PC-9 (cell line): ENCODE results near the gene PALD1. TPM values are rescaled to one million over a fixed set of nuclear protein-coding genes. Genes with fewer than 3 reads are reported as not detected.

ENCODE experiments used
- BruUV-seq: library from RNA; stranded (reverse); fragments of 400-500 nt; replicated peaks from 2 replicates; lab custom pipeline; 2021; lab: Mats Ljungman, UMichigan
- CTCF ChIA-PET: fragments of 300-600 bp; sonication (Branson Sonifier 250); formaldehyde crosslinking; loops from one replicate; lab custom pipeline; 2022; ENCODE audit warnings: antibody characterized with exemption; lab: Charles Lee
- POLR2A ChIA-PET: fragments of 300-600 bp; sonication (Branson Sonifier 250); formaldehyde crosslinking; loops from one replicate; lab custom pipeline; 2022; ENCODE audit warnings: antibody characterized with exemption; ENCODE audit not compliant: unreplicated experiment; lab: Charles Lee
- DNase-seq, 2 experiments: peaks; one replicate each; pipeline versions ENCODE4 v3.0.0 to v3.0.0-alpha.2; 2015 to 2022; ENCODE audit warnings: mixed read lengths in 1 of 2
- H2AFZ ChIP-seq: fragments of 200-600 bp; sonication (generic); 2 replicates; pipeline ENCODE4 v1.8.1; 2017; ENCODE audit warnings: antibody characterized with exemption
- H3F3A ChIP-seq: fragments of 200-600 bp; sonication (generic); 2 replicates; pipeline ENCODE4 v1.8.1; 2017; ENCODE audit warnings: antibody characterized with exemption, mild to moderate bottlenecking, low read depth; ENCODE audit not compliant: insufficient read depth
- H3K27ac ChIP-seq: fragments of 200-600 bp; sonication (generic); 2 replicates; pipeline ENCODE4 v1.6.1; 2016; ENCODE audit warnings: mixed run types
- H3K27me3 ChIP-seq: fragments of 200-600 bp; sonication (generic); 2 replicates; pipeline ENCODE4 v1.6.1; 2016; ENCODE audit warnings: low read depth, mixed run types; ENCODE audit not compliant: insufficient read depth
- H3K36me3 ChIP-seq: fragments of 200-600 bp; sonication (generic); 2 replicates; pipeline ENCODE4 v1.6.1; 2016; ENCODE audit warnings: low read depth, mixed run types
- H3K4me1 ChIP-seq: fragments of 200-600 bp; sonication (generic); replicated peaks from 2 replicates; pipeline ENCODE4 v1.6.1; 2016; ENCODE audit warnings: mixed run types; ENCODE audit not compliant: insufficient read depth
- H3K4me2 ChIP-seq: fragments of 200-600 bp; sonication (generic); 2 replicates; pipeline ENCODE4 v1.6.1; 2017; ENCODE audit warnings: mixed run types
- H3K4me3 ChIP-seq: fragments of 200-600 bp; sonication (generic); 2 replicates; pipeline ENCODE4 v1.6.1; 2016; ENCODE audit warnings: mixed run types
- H3K79me2 ChIP-seq: fragments of 200-600 bp; sonication (generic); 2 replicates; pipeline ENCODE4 v1.6.1; 2017; ENCODE audit warnings: low read depth, mixed run types
- H3K9me2 ChIP-seq: fragments of 200-600 bp; sonication (generic); 2 replicates; pipeline ENCODE4 v1.8.1; 2017; ENCODE audit warnings: mild to moderate bottlenecking; ENCODE audit not compliant: insufficient read depth
- H3K9me3 ChIP-seq: fragments of 200-600 bp; sonication (generic); 2 replicates; pipeline ENCODE4 v1.8.1; 2016; ENCODE audit warnings: low read depth; ENCODE audit not compliant: insufficient read depth
- H4K20me1 ChIP-seq: fragments of 200-600 bp; sonication (generic); 2 replicates; pipeline ENCODE4 v1.8.1; 2017; ENCODE audit not compliant: insufficient read depth
- EZH2 ChIP-seq: fragments of 200-600 bp; sonication (generic); IDR thresholded peaks from 2 replicates; pipeline ENCODE4 v1.8.0; 2017; ENCODE audit warnings: antibody characterized with exemption, low read depth
- intact Hi-C: fragments of 100-400 bp; cut with micrococcal nuclease; formaldehyde crosslinking; loops from one replicate; pipeline ENCODE4 v1.10.0; 2022; ENCODE audit not compliant: unreplicated experiment
- total RNA-seq: library from RNA; stranded (reverse); gene quantifications from 2 replicates; pipeline ENCODE4 v1.2.3, GENCODE V29; 2021
- TF ChIP-seq, protein P1 (sequence below): fragments of 200-600 bp; sonication (generic); conservative IDR thresholded peaks from 2 replicates; pipeline ENCODE4 v1.6.1; 2017; ENCODE audit warnings: mixed run types, antibody characterized with exemption, mild to moderate bottlenecking, moderate library complexity

Gene PALD1
- total RNA-seq, 1 experiment from 2014 or later, result 5.2 TPM

- H3K27me3 ChIP-seq, result no peaks in the 10 kb centered on the region
- DNase-seq, result no peak
- TF ChIP-seq EZH2, result no peak
- TF ChIP-seq, protein P1, sequence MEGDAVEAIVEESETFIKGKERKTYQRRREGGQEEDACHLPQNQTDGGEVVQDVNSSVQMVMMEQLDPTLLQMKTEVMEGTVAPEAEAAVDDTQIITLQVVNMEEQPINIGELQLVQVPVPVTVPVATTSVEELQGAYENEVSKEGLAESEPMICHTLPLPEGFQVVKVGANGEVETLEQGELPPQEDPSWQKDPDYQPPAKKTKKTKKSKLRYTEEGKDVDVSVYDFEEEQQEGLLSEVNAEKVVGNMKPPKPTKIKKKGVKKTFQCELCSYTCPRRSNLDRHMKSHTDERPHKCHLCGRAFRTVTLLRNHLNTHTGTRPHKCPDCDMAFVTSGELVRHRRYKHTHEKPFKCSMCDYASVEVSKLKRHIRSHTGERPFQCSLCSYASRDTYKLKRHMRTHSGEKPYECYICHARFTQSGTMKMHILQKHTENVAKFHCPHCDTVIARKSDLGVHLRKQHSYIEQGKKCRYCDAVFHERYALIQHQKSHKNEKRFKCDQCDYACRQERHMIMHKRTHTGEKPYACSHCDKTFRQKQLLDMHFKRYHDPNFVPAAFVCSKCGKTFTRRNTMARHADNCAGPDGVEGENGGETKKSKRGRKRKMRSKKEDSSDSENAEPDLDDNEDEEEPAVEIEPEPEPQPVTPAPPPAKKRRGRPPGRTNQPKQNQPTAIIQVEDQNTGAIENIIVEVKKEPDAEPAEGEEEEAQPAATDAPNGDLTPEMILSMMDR, result no peak
- H3F3A ChIP-seq, result no peaks in the 10 kb centered on the region
- intact Hi-C loops, result no loop called here
- no peaks in the 10 kb centered on the region for H3K36me3 ChIP-seq
- H3K27ac ChIP-seq, result no peak overlapping the region
- ChIA-PET CTCF (no interaction called here), POLR2A (no interaction called here)
- H3K4me1 ChIP-seq, result no peaks in the 10 kb centered on the region
- H3K9me3 ChIP-seq, result no peaks in the 10 kb centered on the region
- no peak overlapping the region for H2AFZ ChIP-seq
- H3K9me2 ChIP-seq, result no peaks in the 10 kb centered on the region
- no peaks in the 10 kb centered on the region for H4K20me1 ChIP-seq
- no peaks in the 10 kb centered on the region for H3K79me2 ChIP-seq
- no TSS peak for BruUV-seq
- no peak overlapping the region for H3K4me2 ChIP-seq
- no peak overlapping the region for H3K4me3 ChIP-seq
These were observed 124.9 kb downstream of the PALD1 start for GRCh38 chr10:70603449-70603801.

DNA sequence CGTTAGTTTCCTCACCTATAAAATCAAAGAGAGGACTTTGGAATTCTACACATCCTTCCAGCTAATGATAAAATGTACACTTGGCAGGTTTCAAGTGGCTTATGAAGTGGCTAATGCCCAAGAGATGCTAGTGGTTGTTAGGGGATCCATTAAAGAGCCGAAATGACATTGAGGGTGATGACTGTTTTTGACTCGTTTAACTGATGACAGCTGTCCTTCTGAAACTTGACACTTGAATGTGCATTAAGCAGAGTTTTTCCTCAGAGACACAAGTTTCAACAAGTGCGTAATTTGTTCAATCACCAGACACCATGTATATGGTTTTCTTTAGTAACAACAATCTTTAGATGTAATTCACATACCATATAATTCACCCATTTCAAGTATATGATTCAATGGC lies 125.5 kb downstream of the PALD1 start:
- intact Hi-C loops, result no loop called here
- H3K9me3 ChIP-seq, result no peaks in the 10 kb centered on the region
- no peaks in the 10 kb centered on the region for H3K36me3 ChIP-seq
- H3F3A ChIP-seq, result no peaks in the 10 kb centered on the region
- CTCF ChIA-PET, result no interaction called here
- no peaks in the 10 kb centered on the region for H3K4me1 ChIP-seq
- no peak overlapping the region for H2AFZ ChIP-seq
- TF ChIP-seq, protein P1, result no peak
- TF ChIP-seq EZH2, result no peak
- H3K4me2 ChIP-seq, result no peak overlapping the region
- no peaks in the 10 kb centered on the region for H4K20me1 ChIP-seq
- no peak overlapping the region for H3K27ac ChIP-seq
- DNase-seq, result no peak
- H3K4me3 ChIP-seq, result no peak overlapping the region
- no peaks in the 10 kb centered on the region for H3K79me2 ChIP-seq
- BruUV-seq, result no TSS peak
- POLR2A ChIA-PET, result no interaction called here
- no peaks in the 10 kb centered on the region for H3K27me3 ChIP-seq
- no peaks in the 10 kb centered on the region for H3K9me2 ChIP-seq

GRCh38 chr10:70605161-70605560 lies 126.6 kb downstream of the PALD1 start:
- Histone ChIP-seq H3K27ac (no peak overlapping the region), H3K27me3 (no peaks in the 10 kb centered on the region), H3F3A (no peaks in the 10 kb centered on the region), H3K4me2 (no peak overlapping the region), H3K4me3 (no peak overlapping the region), H3K79me2 (no peaks in the 10 kb centered on the region), H3K9me3 (no peaks in the 10 kb centered on the region), H3K9me2 (no peaks in the 10 kb centered on the region), H3K4me1 (no peaks in the 10 kb centered on the region), H4K20me1 (no peaks in the 10 kb centered on the region), H3K36me3 (no peaks in the 10 kb centered on the region), H2AFZ (no peak overlapping the region)
- CTCF ChIA-PET, result interaction anchor here (0.6 kb wide), 1 partner anchor 37 kb away, joined by 4 read pairs; no protein-coding TSS in a partner anchor
- BruUV-seq, result no TSS peak
- TF ChIP-seq, protein P1, result no peak
- no peak for TF ChIP-seq EZH2
- DNase-seq, result no peak
- POLR2A ChIA-PET, result no interaction called here
- intact Hi-C loops, result no loop called here
